M059J (cell line): Measurements from ENCODE around the gene EEIG2. TPM values are rescaled to one million over a fixed set of nuclear protein-coding genes. Genes with fewer than 3 reads are reported as not detected.

Experiments used
- DNase-seq: peaks from one replicate; pipeline ENCODE4 v3.0.0-alpha.2; 2012; ENCODE audit warnings: low read depth
- total RNA-seq: library from RNA; depleted of rRNA; stranded (reverse); fragments of >200 nt; shearing (Covaris generic); gene quantifications from 2 replicates; pipeline ENCODE4 v1.2.3, GENCODE V29; 2014; rRNA removed

Gene EEIG2
- total RNA-seq, 1 experiment from 2014 or later: 15.4 TPM

DNA sequence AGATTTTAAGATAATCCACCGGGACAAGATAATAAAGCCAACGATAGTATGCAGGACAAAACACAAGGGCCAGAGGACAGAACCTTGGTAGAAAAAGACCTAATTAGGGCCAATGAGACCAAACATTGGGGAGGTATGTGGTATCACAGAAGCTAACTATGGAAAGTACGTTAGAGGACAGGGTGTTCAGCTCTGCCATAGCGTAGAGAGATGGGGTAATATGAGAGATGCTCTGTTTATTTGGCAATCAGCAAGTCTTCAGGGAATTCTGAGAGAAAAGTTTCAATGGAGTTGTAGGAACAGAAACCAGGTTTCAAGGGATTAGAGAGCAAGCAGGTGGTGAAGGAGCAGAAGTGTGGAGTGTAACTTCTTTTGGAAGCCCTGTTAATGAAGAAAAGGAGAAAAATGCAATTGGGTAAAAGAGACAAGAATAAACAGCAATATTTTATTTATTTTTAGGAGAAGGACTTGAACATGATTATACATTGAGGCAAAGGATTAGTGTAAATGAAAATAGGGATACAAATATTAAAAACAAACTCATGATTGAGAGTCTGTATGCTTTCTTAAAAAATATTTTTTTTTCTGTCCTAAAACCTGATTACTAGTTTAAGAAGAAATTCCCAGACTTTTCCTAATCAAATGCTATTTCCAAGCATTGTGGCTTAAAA lies 24.0 kb downstream of the EEIG2 start:
- no peak for DNase-seq

DNA sequence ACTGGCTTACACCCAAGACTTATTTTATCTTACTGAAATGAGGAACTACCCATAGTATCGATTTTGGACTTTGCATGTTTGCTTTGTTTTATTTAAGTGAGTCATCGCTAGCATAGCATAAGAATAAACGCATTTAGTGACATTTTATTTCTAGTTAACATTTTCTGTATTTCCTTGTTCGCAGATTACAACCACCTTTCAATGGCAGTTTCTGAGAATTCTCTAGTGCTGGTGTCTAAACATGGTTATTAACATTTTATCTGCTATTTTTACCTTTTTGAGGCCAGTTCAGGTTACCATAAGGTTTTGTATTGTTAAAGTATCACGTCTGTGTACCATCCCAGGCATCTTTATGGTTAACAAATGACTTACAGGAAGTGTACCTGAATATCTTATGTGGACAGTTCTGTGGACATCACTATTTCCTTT lies 24.5 kb downstream of the EEIG2 start:
- no peak for DNase-seq

DNA sequence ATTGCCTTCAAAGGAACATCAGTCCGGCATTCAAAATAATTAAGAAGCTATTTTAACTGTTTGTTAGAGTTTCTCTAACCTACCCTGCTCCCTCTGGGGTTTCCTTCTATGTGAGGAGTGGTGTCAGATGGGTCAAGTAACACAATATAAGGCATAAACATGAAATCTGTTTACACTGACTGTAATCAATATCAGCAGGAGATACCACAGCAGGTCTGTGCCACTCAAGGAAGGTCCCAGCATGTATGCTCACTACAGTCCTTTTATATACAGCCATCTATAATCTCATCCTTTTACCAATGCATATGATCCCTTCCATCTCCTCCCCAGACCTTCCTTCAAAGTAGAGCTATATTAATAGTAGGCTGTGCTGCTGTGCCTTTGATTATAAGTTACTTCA lies 25.4 kb downstream of the EEIG2 start:
- no peak for DNase-seq

DNA sequence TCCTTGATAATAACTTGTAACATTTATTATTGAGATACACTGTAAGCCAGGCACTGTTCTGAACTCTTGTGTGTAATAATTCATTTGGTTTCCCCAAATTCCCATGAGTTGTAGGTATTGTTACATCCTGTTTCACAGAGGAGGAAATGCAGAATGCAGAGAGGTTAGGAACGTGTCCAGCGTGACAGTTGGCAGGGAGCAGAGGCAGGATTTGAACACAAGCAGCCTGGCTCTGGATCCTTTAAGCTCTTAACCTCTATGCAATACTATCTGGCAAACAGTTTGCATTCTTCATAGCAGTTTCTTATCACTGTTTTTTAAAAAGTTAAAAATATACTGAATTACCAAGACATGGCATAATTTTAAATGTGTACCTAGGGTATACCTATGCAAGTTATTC lies 30.5 kb downstream of the EEIG2 start:
- DNase-seq: peak; percentile 73

DNA sequence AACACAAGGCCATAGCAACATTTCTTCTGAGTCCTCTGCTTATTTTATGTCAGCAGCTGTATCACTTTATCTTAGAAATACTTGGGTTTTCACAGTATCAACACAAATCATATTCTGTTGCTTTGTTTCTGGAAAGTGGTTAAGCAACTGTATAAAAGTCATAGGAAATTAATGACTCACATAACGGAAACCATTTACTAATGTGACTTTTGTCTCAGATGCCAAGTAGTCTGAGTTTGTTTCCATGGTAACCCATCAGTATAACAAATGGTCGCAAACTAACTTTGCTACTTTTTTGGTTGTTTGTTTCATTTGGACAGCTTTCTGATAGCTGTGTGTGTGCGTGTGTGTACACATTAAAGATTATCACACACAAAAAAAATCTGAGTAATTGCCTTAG lies 31.1 kb downstream of the EEIG2 start:
- DNase-seq: peak; percentile 98

DNA sequence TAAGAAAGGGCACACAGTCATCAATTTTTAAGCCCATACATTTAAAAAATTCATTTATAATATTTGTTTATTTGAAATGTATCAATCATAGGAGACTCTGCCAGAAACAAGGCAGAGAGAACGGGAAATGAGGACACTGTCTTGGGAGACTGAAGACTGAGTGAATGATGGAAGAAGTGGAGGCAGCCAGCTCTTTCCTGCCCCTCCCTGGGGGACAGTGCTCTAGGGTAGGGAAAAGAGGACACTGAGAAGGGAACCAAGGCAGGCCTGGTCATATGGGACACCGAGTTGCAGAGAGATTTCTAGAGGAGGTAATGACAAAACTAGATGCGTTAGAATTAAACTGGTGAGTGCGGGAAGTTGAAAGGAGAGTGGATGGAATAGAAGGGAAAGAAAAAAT lies 31.6 kb downstream of the EEIG2 start:
- DNase-seq: peak; percentile 24

DNA sequence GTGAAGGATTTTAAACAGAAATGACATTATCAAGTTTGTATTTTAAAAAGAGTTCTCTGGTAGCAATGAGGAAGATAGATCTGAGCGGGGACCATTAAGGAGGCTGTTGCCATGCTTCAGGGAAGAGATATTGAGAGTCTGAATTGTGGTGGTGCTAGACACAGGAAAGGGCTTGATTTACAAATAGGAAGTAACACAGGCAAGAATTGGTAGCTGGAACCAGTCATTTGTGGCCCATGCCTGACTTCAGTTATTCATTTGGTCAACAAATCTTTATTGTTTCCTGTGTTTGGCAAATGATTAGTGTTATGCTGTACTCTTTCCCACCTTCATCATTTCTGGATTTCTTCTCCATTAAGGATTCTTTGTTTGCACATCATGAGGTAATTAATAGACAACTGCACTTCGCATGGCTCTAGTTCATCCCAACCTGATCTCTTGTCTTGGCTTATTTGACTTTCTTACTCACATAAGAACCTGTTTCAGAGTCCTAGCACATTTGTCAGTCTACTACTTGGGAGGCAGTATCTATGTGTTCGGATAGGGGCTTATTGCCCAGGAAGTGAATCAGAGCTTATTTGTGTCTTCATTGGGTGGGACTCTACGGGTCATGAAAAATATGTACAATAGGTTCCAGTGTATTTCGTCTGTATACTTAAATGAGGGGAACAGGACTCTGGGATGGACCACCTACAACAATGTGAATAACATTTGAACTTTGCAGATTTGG lies 32.3 kb downstream of the EEIG2 start:
- peak; percentile 15 for DNase-seq

DNA sequence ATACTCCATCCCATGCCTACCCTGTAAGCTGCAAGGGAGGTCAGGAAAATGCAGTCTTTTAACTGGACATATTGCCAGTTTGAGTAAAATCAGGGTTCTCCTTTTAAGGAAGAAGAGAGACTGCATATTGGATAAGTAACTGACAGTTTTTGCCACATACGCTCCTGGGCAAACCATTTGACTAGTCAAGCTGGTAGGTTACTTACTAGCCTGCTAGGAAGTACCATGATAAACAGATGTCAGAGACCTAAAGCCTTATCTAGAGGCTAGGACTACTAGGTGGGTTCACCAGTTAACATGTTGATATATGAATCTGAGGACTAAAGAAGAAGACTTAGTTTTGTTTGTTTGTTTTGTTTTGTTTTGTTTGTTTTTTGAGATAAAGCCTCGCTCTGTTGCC lies 33.5 kb downstream of the EEIG2 start:
- no peak for DNase-seq

DNA sequence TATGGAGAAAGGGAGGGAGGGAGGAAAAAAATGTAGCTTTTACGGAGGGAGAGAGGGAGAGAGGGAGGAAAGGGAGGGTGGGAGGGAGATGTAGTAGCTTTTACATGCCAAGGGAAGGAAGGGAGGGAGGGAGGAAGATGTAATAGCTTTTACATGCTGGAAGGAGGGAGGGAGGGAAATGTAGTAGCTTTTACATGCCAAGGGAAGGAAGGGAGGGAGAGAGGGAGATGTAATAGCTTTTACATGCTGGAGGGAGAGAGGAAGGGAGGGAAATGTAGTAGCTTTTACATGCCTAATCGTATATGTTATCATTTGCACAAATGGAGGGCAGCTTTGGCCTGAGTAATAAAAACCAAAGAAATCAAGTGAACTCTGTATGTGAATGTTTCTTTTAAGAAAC lies 35.6 kb downstream of the EEIG2 start:
- DNase-seq: no peak

DNA sequence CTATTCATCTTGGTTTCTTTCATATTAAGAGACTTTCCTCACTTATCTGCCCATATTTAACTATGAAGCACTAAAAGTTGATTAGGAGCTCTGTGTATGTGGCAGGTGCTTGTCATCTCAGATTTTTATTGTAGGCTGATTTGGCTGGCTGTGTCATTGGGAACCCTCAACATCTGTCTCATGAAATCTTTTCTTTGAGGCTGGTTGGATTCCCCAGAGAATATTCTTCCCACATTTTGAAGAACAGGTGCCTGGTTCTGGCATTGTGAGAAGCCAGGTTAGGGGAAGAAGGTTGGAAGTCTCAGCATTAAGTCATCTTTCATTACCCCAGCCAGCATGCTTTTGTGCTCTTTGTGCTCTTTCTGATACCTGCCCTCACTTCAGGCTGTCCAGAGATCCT lies 37.1 kb downstream of the EEIG2 start:
- no peak for DNase-seq

DNA sequence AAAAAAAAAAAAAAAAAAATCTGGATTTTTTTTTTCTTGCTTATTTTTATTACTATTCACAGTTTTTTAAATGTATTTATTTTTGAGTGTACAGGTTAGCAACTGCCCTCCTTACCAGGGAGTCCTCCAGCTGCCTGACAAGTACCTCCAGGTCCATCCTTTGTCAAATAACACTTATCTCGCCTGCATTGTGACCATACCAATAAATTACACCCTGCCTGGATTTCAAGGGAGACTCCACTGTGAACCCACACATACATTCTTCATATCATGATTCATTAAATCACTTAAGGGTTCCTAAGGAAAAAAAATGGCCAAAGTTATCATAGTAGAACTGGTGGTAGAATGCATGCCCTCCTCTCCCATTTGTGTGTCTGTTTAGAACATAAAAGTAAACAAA lies 38.4 kb downstream of the EEIG2 start:
- no peak for DNase-seq

DNA sequence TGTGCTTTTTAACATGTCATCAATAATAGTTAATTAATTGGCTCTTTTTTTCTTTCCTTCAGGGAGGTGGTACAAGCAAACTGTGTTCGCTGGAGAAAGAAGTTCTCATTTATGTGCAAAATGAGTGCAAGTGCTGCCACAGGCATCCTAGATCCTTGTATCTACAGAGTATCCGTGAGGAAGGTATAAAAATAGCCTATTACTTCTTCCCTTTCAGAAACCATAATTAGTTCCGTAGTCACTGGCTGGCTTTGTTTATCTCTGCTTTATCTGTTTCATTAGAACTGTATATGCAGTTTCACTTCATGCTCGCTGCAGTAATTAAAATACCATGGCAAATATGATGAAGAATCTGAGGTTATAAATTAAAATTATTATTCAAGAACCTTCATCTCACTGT lies 40.6 kb downstream of the EEIG2 start:
- no peak for DNase-seq

DNA sequence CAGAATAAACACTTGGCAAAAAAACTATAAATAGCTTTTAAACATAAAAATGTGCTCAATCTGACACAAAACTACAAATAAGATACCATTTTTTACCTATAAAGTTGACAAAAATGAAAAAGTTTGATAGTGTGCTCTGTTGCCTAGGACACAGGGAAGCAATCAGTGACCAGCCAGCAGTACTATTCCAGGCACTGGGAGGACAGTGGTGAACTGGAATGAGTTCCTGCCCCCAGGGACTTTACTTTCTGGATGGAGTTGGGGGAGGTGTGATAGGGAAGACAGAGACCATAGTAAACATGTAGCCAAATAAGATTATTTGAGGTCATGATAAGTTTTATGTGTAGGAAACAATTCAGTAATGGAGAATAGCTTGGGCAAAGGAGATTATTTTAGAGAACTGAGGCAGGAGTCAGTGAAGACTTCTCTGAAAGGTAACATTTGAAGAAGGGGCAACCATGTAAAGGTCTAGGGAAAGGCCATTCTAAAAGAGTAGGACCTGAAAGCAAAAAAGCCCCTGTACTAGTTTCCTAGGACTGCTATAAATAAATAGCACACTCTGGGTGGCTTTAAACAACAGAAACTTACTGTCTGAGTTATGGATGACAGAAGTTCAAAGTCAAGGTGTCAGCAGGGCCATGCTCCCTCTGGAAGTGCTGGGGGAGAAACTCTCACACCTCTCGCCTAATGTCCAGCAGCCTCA lies 42.0 kb downstream of the EEIG2 start:
- peak; percentile 75 for DNase-seq

DNA sequence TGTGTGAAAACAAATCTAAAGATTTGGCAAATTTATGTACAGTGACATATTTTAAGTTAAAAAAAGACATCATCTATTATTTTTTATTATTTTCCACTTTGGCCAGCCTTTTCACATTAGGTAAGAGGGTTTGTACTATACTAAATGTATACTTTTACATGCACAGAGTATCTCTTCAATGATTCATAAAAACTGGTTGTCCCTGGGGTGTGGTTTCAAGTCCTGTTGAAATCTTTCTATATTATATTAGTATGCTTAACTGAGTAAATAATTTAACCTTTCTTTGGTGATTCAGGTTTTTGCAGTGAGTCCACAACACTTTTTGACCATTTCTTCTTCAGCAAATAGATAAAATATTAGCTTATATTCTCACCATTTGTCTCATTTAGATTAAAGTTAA lies 45.7 kb downstream of the EEIG2 start:
- DNase-seq: no peak

DNA sequence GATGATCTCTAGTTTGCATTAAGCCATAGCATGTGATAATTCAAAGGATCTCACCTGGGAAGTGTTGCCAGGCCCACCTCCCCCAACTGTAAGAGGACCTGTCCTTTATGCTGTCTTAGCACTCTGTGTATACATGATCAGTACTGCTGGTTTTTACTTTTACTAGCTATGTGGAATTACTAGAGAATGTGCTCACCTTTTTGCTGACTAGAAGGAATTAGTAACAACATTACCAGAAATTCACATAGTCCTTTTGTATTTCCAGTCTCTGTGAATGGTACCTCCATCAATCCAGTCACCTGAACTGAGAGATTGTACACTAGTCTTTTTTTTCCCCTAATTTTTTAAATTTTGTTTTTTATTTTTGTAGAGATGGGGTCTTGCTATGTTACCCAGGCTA lies 46.6 kb downstream of the EEIG2 start:
- DNase-seq: no peak

DNA sequence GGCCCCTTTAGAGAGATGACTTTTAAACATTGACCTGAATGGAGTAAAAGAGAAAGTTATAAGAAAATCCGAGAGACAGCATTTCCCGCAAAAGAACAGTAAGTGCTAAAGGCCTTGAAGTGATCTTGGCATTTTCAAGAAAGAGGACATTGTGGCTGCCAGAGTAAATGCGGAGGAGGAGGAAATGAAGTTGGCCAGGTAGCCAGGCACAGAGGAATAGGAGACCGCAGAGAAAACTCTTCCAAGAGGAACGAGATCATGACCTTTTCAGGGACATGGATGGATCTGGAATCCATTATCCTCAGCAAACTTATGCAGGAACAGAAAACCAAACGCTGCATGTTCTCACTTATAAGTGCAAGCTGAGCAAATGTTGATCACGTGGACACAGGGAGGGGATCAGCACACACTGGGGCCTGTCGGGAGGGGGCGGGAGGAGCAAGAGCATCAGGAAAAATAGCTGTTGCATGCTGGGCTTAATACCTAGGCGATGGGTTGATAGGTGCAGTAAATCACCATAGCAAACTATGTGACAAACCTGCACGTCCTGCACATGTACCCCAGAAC lies 49.7 kb downstream of the EEIG2 start:
- no peak for DNase-seq

Other genes starting within 250 kb of the EEIG2 start
- not detected in 2 replicates for gene NBPF6, start 109.8 kb upstream of the EEIG2 start, total RNA-seq
- not detected in 2 replicates for gene HENMT1, start 101.0 kb downstream of the EEIG2 start, total RNA-seq
- 8.5 and 10.8 TPM in 2 replicates for gene PRPF38B, start 132.2 kb downstream of the EEIG2 start, total RNA-seq
- not detected in 2 replicates for gene FNDC7, start 152.8 kb downstream of the EEIG2 start, total RNA-seq
- gene STXBP3, start 186.6 kb downstream of the EEIG2 start, total RNA-seq: 55.4 and 57.3 TPM in 2 replicates